ENCODE measurements around the gene MOCS3. TPM values are rescaled to one million over a fixed set of nuclear protein-coding genes. Genes with fewer than 3 reads are reported as not detected.

MOCS3 gene
- polyA plus RNA-seq, 1 donor from 2014 or later, result 5.5 TPM

DNA sequence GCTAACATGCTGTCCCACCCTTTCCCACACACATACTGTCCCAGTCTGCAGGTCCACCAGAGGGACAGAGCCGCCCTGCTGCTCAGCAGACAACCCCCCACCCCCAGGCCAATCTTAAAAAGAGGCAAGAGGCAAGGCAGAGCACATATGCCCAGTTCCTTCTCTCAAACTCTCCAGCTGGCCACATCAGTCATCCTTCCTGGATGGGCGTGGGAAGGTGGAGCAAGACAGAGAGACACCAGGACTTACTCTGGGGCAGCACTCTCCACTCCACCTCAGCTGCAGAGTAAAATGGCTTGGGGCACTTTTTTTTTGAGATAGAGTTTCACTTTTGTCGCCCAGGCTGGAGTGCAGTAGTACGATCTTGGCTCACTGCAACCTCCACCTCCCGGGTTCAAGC, 10.8 kb downstream of the MOCS3 start:
- H2AFZ ChIP-seq (ENCODE audit: low read depth, low read length), result no peak overlapping the region
- no peaks in the 10 kb centered on the region for H3K36me3 ChIP-seq (ENCODE audit: insufficient read depth, low read length)
- H3K27me3 ChIP-seq (ENCODE audit: insufficient read depth, low read depth, low read length), result no peaks in the 10 kb centered on the region
- H4K20me1 ChIP-seq (ENCODE audit: insufficient read depth), result no peaks in the 10 kb centered on the region
- H3K9me3 ChIP-seq (ENCODE audit: low read length), result no peaks in the 10 kb centered on the region
- H3K4me2 ChIP-seq (ENCODE audit: low read length), result no peak overlapping the region
- no peaks in the 10 kb centered on the region for H3K9me2 ChIP-seq (ENCODE audit: insufficient read depth, low read length)
- H3K27ac ChIP-seq (ENCODE audit: low read length), result no peak overlapping the region
- no peak overlapping the region for H3K4me3 ChIP-seq (ENCODE audit: low read length)
- no peaks in the 10 kb centered on the region for H3K79me2 ChIP-seq (replicated peaks; ENCODE audit: insufficient read depth, low read length)
- TF ChIP-seq EZH2 (IDR thresholded peaks at IDR 0.05; ENCODE audit: borderline replicate concordance, insufficient read depth, low read length, poor library complexity, severe bottlenecking) (no peak), REST (IDR thresholded peaks at IDR 0.05; ENCODE audit: borderline replicate concordance) (no peak)
- no peak overlapping the region for H3K9ac ChIP-seq (ENCODE audit: low read length)
- H3F3A ChIP-seq (ENCODE audit: insufficient read depth, low read length, poor library complexity, severe bottlenecking), result no peaks in the 10 kb centered on the region

DNA sequence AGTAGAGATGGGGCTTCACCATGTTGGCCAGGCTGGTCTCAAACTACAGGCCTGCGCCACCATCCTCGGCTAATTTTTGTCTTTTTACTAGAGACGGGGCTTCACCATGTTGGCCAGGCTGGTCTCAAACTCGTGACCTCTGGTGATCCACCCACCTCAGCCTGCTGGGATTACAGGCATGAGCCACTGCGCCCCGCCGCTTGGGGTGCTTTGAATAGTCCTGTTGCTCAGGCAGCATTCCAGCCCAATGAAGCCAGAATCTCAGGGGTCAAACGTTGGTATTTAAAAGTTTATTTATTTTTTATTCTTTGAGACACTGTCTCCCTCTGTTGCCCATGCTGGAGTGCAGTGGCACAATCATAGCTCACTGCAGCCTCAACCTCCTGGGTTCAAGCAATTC, 11.3 kb downstream of the MOCS3 start:
- H3K4me3 ChIP-seq (ENCODE audit: low read length), result no peak overlapping the region

More for the DNA sequence above, 11.3 kb downstream of the MOCS3 start:
- H3K36me3 ChIP-seq (ENCODE audit: insufficient read depth, low read length), result no peaks in the 10 kb centered on the region
- H3K9ac ChIP-seq (ENCODE audit: low read length), result no peak overlapping the region
- no peak overlapping the region for H3K4me2 ChIP-seq (ENCODE audit: low read length)
- H2AFZ ChIP-seq (ENCODE audit: low read depth, low read length), result no peak overlapping the region
- no peak for TF ChIP-seq REST (IDR thresholded peaks at IDR 0.05; ENCODE audit: borderline replicate concordance)
- no peak for TF ChIP-seq TAF1 (IDR thresholded peaks at IDR 0.05; ENCODE audit: low read depth)
- no peak for TF ChIP-seq CTCF (IDR thresholded peaks at IDR 0.05; ENCODE audit: poor library complexity, severe bottlenecking)
- no peak for TF ChIP-seq SMC3 (conservative IDR thresholded peaks at IDR 0.05; ENCODE audit: poor library complexity)
- no peak for TF ChIP-seq POLR2AphosphoS5 (IDR thresholded peaks at IDR 0.05)
- TF ChIP-seq EP300 (conservative IDR thresholded peaks at IDR 0.05; ENCODE audit: poor library complexity, severe bottlenecking), result no peak
- TF ChIP-seq RAD21 (conservative IDR thresholded peaks at IDR 0.05), result no peak
- no peak for TF ChIP-seq EZH2 (IDR thresholded peaks at IDR 0.05; ENCODE audit: borderline replicate concordance, insufficient read depth, low read length, poor library complexity, severe bottlenecking)
- TF ChIP-seq MXI1 (conservative IDR thresholded peaks at IDR 0.05; ENCODE audit: poor library complexity, severe bottlenecking), result no peak
- no peaks in the 10 kb centered on the region for H3K79me2 ChIP-seq (replicated peaks; ENCODE audit: insufficient read depth, low read length)
- no peaks in the 10 kb centered on the region for H3F3A ChIP-seq (ENCODE audit: insufficient read depth, low read length, poor library complexity, severe bottlenecking)
- H3K9me2 ChIP-seq (ENCODE audit: insufficient read depth, low read length), result no peaks in the 10 kb centered on the region
- no peaks in the 10 kb centered on the region for H3K27me3 ChIP-seq (ENCODE audit: insufficient read depth, low read depth, low read length)
- no peak overlapping the region for H3K27ac ChIP-seq (ENCODE audit: low read length)
- H3K9me3 ChIP-seq (ENCODE audit: low read length), result no peaks in the 10 kb centered on the region
- no peaks in the 10 kb centered on the region for H4K20me1 ChIP-seq (ENCODE audit: insufficient read depth)
